Measurements from ENCODE around the gene TMEM167A. TPM values are rescaled to one million over a fixed set of nuclear protein-coding genes. Genes with fewer than 3 reads are reported as not detected.

Gene TMEM167A
- total and polyA plus RNA-seq, 2 of the 8 experiments (the other 6 are each of a cell fraction or from before 2014, with no cell fraction given): 50.6 to 178 TPM

- ChIA-PET CTCF (ENCODE audit: partially characterized antibody) (interaction anchor here (0.7 kb wide), 1 partner anchor 392 kb away, joined by 3 read pairs; no protein-coding TSS in a partner anchor), POLR2A (ENCODE audit: partially characterized antibody) (interaction anchor here (1.2 to 1.4 kb wide), 4 partner anchors 61 to 400 kb away, joined by 3 to 4 read pairs (median 3); partner anchors contain the start of gene VCAN)
- Histone ChIP-seq H3K36me3 (ENCODE audit: control insufficient read depth in 2 of 4, insufficient read depth in 4 of 4, low read length in 3 of 4) (peaks cover 0 to 3% (median 0%) of the 10 kb centered on the region in 4 experiments; a peak in 2 of 8 replicates), H4K5ac (ENCODE audit: insufficient read length, low read depth, low read length) (no peak overlapping the region), H3K4me3 (ENCODE audit: extremely low read depth in 1 of 4, insufficient read depth in 2 of 4, low read depth in 3 of 4, low read length in 4 of 4) (no peak overlapping the region), H2BK12ac (ENCODE audit: low read depth, low read length) (no peak overlapping the region), H3K4ac (replicated peaks; ENCODE audit: insufficient read length, low read depth, low read length) (no peak overlapping the region), H3K4me1 (replicated peaks in 1 of 4; ENCODE audit: control insufficient read depth in 3 of 4, insufficient read depth in 4 of 4, low read length in 3 of 4) (peaks cover 0 to 10% (median 3%) of the 10 kb centered on the region in 4 experiments; a peak in 2 of 7 replicates), H2BK120ac (replicated peaks; ENCODE audit: low read depth, low read length) (no peak overlapping the region), H2BK5ac (ENCODE audit: low read depth, low read length) (no peak overlapping the region), H4K20me1 (replicated peaks in 1 of 2; ENCODE audit: control insufficient read depth in 1 of 2, insufficient read depth in 2 of 2, low read length in 2 of 2) (peaks cover 3 to 4% of the 10 kb centered on the region in 2 experiments), H3K23me2 (ENCODE audit: low read depth, low read length) (peaks cover 4% of the 10 kb centered on the region; the same call in 1 of the 2 replicates), H3K23ac (ENCODE audit: insufficient read length) (no peak overlapping the region), H3K14ac (ENCODE audit: insufficient read length) (no peak overlapping the region), H2BK15ac (ENCODE audit: low read length) (no peak overlapping the region), H4K8ac (ENCODE audit: extremely low read depth, insufficient read depth, low read length) (no peak overlapping the region), H3K9ac (replicated peaks in 1 of 4; ENCODE audit: extremely low read depth in 1 of 4, low read depth in 3 of 4, low read length in 3 of 4) (no peak overlapping the region), H2AK5ac (ENCODE audit: low read depth, low read length) (no peak overlapping the region), H3K4me2 (ENCODE audit: insufficient read depth in 1 of 2, low read depth in 2 of 2, low read length in 2 of 2) (no peak overlapping the region), H3K18ac (ENCODE audit: extremely low read depth, low read length) (no peak overlapping the region), H4K91ac (replicated peaks; ENCODE audit: insufficient read length, low read length) (no peak overlapping the region), H2AFZ (ENCODE audit: low read length) (no peak overlapping the region), H3K56ac (replicated peaks; ENCODE audit: insufficient read length, low read depth, low read length) (no peak overlapping the region), H3K9me3 (ENCODE audit: insufficient read depth in 2 of 2, low read depth in 1 of 2, low read length in 1 of 2) (no peaks in the 10 kb centered on the region), H3K79me1 (ENCODE audit: low read depth, low read length) (no peaks in the 10 kb centered on the region; the same call in 1 of the 2 replicates), H3K27me3 (replicated peaks in 1 of 4; ENCODE audit: control insufficient read depth in 3 of 4, extremely low read depth in 1 of 4, insufficient read depth in 3 of 4, low read length in 3 of 4) (no peaks in the 10 kb centered on the region), H3K79me2 (ENCODE audit: control insufficient read depth in 1 of 2, insufficient read depth in 2 of 2, low read length in 2 of 2) (peaks cover 27 to 92% of the 10 kb centered on the region in 2 experiments), H2BK20ac (ENCODE audit: low read length) (no peak overlapping the region), H3K27ac (ENCODE audit: low read depth, low read length) (no peak overlapping the region)
- no peak for TF ChIP-seq NRF1 (IDR thresholded peaks at IDR 0.05; ENCODE audit: low read depth, low read length)
- 86% methylated on average over 6 of the region's 6 CpGs; no CpG with 5 or more reads in 1 of the 2 experiments for WGBS, 2 experiments (ENCODE audit: extremely low coverage in 1 of 2, insufficient coverage in 1 of 2, insufficient read length in 1 of 2, insufficient replicate concordance in 2 of 2, low coverage in 1 of 2, low lambda C conversion rate in 2 of 2, missing lambda C conversion rate in 1 of 2)
- no peak for FAIRE-seq
- DNase-seq (ENCODE audit: low read depth in 1 of 2, low spot score in 2 of 2): no peak
Measured at GRCh38 chr5:83072966-83073365, 4.2 kb downstream of the TMEM167A start.

Measured in H1 (cell line).